ENCODE measurements around the gene LCTL. TPM values are rescaled to one million over a fixed set of nuclear protein-coding genes. Genes with fewer than 3 reads are reported as not detected.

The LCTL gene
- total RNA-seq, 4 donors from 2014 or later = not detected

DNA sequence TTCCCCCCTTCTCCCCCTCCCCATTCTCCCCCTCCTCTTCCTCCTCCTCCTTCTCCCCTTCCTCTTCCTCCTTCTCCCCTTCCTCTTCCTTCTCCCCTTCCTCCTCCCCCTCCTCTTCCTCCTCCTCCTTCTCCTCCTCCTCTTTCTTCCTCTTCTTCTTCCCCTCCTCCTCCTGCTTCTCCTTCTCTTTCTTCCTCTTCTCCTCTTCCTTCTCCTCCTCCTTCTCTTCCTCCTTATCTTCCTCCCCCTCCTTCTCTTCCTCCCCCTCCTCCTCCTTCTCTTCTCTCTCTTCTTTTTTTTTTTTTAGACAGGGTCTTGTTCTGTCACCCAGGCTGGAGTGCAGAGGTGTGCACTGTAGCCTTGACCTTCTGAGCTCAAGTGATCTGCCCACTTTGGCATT is 21.2 kb upstream of the LCTL start:
- Histone ChIP-seq H3K9me3 (no peaks in the 10 kb centered on the region), H3K4me1 (no peaks in the 10 kb centered on the region), H3K27ac (no peak overlapping the region), H3K4me3 (no peak overlapping the region), H3K27me3 (peaks cover 3 to 10% (median 6%) of the 10 kb centered on the region in 3 donors), H3K36me3 (no peaks in the 10 kb centered on the region)
- no peak for DNase-seq
- TF ChIP-seq, protein P1, sequence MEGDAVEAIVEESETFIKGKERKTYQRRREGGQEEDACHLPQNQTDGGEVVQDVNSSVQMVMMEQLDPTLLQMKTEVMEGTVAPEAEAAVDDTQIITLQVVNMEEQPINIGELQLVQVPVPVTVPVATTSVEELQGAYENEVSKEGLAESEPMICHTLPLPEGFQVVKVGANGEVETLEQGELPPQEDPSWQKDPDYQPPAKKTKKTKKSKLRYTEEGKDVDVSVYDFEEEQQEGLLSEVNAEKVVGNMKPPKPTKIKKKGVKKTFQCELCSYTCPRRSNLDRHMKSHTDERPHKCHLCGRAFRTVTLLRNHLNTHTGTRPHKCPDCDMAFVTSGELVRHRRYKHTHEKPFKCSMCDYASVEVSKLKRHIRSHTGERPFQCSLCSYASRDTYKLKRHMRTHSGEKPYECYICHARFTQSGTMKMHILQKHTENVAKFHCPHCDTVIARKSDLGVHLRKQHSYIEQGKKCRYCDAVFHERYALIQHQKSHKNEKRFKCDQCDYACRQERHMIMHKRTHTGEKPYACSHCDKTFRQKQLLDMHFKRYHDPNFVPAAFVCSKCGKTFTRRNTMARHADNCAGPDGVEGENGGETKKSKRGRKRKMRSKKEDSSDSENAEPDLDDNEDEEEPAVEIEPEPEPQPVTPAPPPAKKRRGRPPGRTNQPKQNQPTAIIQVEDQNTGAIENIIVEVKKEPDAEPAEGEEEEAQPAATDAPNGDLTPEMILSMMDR (IDR thresholded peaks at IDR 0.05 in 4 of 5, conservative IDR thresholded peaks at IDR 0.05 in 1 of 5) = no peak
- TF ChIP-seq POLR2A (IDR thresholded peaks at IDR 0.05) = no peak
- no peak for ATAC-seq
- in situ Hi-C loops (cut with MboI; ENCODE audit: low sequenced_read_pairs in 4 of 4) (no loop called here), intact Hi-C loops (cut with DNase I; ENCODE audit: low total_unique reads) (no loop called here)

- intact Hi-C loops (cut with DNase I; ENCODE audit: low total_unique reads) = no loop called here
- Histone ChIP-seq H3K9me3 (no peaks in the 10 kb centered on the region), H3K27me3 (peaks cover 3 to 10% (median 6%) of the 10 kb centered on the region in 3 donors), H3K4me1 (no peaks in the 10 kb centered on the region), H3K27ac (no peak overlapping the region), H3K4me3 (no peak overlapping the region), H3K36me3 (no peaks in the 10 kb centered on the region)
- TF ChIP-seq, protein P1 (IDR thresholded peaks at IDR 0.05 in 4 of 5, conservative IDR thresholded peaks at IDR 0.05 in 1 of 5) = no peak
- TF ChIP-seq POLR2A (IDR thresholded peaks at IDR 0.05) = no peak
- DNase-seq (no peak), ATAC-seq (no peak)
- in situ Hi-C loops (cut with MboI; ENCODE audit: low sequenced_read_pairs in 4 of 4) = no loop called here
These were observed 20.6 kb upstream of the LCTL start for GRCh38 chr15:66586155-66586976.

DNA sequence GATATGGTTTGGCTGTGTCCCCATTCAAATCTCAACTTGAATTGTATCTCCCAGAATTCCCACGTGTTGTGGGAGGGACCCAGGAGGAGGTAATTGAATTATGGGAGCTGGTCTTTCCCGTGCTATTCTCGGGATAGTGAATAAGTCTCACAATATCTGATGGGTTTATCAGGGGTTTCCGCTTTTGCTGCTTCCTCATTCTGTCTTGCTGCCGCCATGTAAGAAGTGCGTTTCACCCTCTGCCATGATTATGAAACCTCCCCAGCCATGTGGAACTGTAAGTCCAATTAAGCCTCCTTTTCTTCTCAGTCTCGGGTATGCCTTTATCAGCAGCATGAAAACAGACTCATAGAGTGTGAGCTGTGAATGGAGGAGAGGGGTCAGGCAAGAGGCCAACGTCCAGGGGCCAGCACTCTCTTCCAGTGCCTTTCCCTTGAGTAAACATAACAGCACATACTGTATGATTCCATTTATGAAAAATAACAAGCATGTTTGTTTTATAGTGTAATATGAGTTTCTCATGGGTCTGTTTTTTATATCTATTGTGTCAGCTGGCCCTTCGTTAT is 16.3 kb upstream of the LCTL start:
- intact Hi-C loops (cut with DNase I; ENCODE audit: low total_unique reads) = no loop called here
- in situ Hi-C loops (cut with MboI; ENCODE audit: low sequenced_read_pairs in 4 of 4) = no loop called here
- H3K36me3 ChIP-seq = no peaks in the 10 kb centered on the region
- TF ChIP-seq, protein P1 (IDR thresholded peaks at IDR 0.05 in 4 of 5, conservative IDR thresholded peaks at IDR 0.05 in 1 of 5) = no peak
- no peak for TF ChIP-seq POLR2A (IDR thresholded peaks at IDR 0.05)
- H3K9me3 ChIP-seq = no peaks in the 10 kb centered on the region
- H3K4me3 ChIP-seq = no peak overlapping the region
- no peaks in the 10 kb centered on the region for H3K4me1 ChIP-seq
- ATAC-seq (no peak), DNase-seq (no peak)
- peaks cover 0 to 6% (median 3%) of the 10 kb centered on the region in 3 donors for H3K27me3 ChIP-seq
- H3K27ac ChIP-seq = no peak overlapping the region

DNA sequence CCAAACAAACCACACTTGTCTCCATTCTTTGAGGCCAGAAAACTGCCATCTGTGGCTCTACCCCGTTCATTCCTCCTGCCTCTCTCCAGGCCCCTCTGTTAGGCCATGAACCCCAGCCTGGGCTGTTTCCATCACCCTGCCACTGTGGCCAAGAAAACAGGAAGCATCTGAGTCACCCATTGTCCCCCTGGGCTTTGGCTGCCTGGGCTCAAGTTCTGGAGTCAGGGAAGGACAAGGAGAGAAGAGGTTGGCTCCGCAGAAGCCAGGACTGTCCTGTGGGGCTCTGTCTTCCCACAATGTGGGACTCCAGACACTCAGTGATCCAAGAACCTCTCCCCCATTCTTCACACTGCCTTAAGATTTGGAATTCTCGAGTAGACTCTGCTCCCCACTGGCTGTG is 14.8 kb upstream of the LCTL start:
- in situ Hi-C loops (cut with MboI; ENCODE audit: low sequenced_read_pairs in 4 of 4) = no loop called here

More for the DNA sequence above, 14.8 kb upstream of the LCTL start:
- H3K36me3 ChIP-seq = no peaks in the 10 kb centered on the region
- no peaks in the 10 kb centered on the region for H3K4me1 ChIP-seq
- no peaks in the 10 kb centered on the region for H3K9me3 ChIP-seq
- no peak overlapping the region for H3K4me3 ChIP-seq
- DNase-seq (peak in 1 of 2 donors; percentile 63), ATAC-seq (peak in 1 of 2 donors; percentile 61)
- intact Hi-C loops (cut with DNase I; ENCODE audit: low total_unique reads) = no loop called here
- peaks cover 0 to 6% (median 3%) of the 10 kb centered on the region in 3 donors for H3K27me3 ChIP-seq
- TF ChIP-seq, protein P1 (IDR thresholded peaks at IDR 0.05 in 4 of 5, conservative IDR thresholded peaks at IDR 0.05 in 1 of 5) = no peak
- TF ChIP-seq POLR2A (IDR thresholded peaks at IDR 0.05) = no peak
- peak overlapping the region in 1 of 4 donors; percentile 18 for H3K27ac ChIP-seq

Measured in gastrocnemius medialis (tissue), 4 donors.